Measurements from ENCODE around the gene MLXIP. TPM values are rescaled to one million over a fixed set of nuclear protein-coding genes. Genes with fewer than 3 reads are reported as not detected.

MLXIP gene
- total RNA-seq, 1 experiment from 2014 or later: 16.7 TPM

GRCh38 chr12:122185494-122186082, 107.0 kb downstream of the MLXIP start:
- Histone ChIP-seq H3F3A (ENCODE audit: low read length, unreplicated experiment) (no peaks in the 10 kb centered on the region), H3K9me3 (ENCODE audit: low read length) (no peaks in the 10 kb centered on the region), H3K9ac (ENCODE audit: low read length) (no peak overlapping the region), H3K4me3 (ENCODE audit: low read length) (no peak overlapping the region), H3K79me2 (ENCODE audit: low read length) (no peaks in the 10 kb centered on the region), H3K27ac (ENCODE audit: low read length) (no peak overlapping the region), H3K4me1 (ENCODE audit: insufficient read depth, low read length) (no peaks in the 10 kb centered on the region), H3K36me3 (ENCODE audit: low read depth, low read length) (no peaks in the 10 kb centered on the region), H3K4me2 (ENCODE audit: low read length) (no peak overlapping the region), H3K27me3 (ENCODE audit: low read length) (no peaks in the 10 kb centered on the region), H4K20me1 (ENCODE audit: low read length) (no peaks in the 10 kb centered on the region), H2AFZ (ENCODE audit: low read length) (no peak overlapping the region), H3K9me2 (replicated peaks; ENCODE audit: low read length) (no peaks in the 10 kb centered on the region)
- CTCF ChIA-PET: no interaction called here
- ATAC-seq (no peak), DNase-seq (no peak)
- intact Hi-C loops (cut with micrococcal nuclease): no loop called here
- POLR2A ChIA-PET (ENCODE audit: unreplicated experiment): no interaction called here
- TF ChIP-seq EZH2phosphoT487 (IDR thresholded peaks at IDR 0.05; ENCODE audit: borderline replicate concordance, low read length) (no peak), CTCF (conservative IDR thresholded peaks at IDR 0.05; ENCODE audit: low read depth, low read length) (no peak), EZH2 (IDR thresholded peaks at IDR 0.05; ENCODE audit: low read length, unreplicated experiment) (no peak)
- BruUV-seq (replicated peaks): no TSS peak

- ATAC-seq (no peak), DNase-seq (no peak)
- no peaks in the 10 kb centered on the region for H3F3A ChIP-seq (ENCODE audit: low read length, unreplicated experiment)
- H3K4me3 ChIP-seq (ENCODE audit: low read length): no peak overlapping the region
- H2AFZ ChIP-seq (ENCODE audit: low read length): no peak overlapping the region
- ChIA-PET POLR2A (ENCODE audit: unreplicated experiment) (no interaction called here), CTCF (no interaction called here)
- no peaks in the 10 kb centered on the region for H3K4me1 ChIP-seq (ENCODE audit: insufficient read depth, low read length)
- H3K9me3 ChIP-seq (ENCODE audit: low read length): no peaks in the 10 kb centered on the region
- no peaks in the 10 kb centered on the region for H3K79me2 ChIP-seq (ENCODE audit: low read length)
- BruUV-seq (replicated peaks): no TSS peak
- TF ChIP-seq EZH2 (IDR thresholded peaks at IDR 0.05; ENCODE audit: low read length, unreplicated experiment) (no peak), EZH2phosphoT487 (IDR thresholded peaks at IDR 0.05; ENCODE audit: borderline replicate concordance, low read length) (no peak), CTCF (conservative IDR thresholded peaks at IDR 0.05; ENCODE audit: low read depth, low read length) (no peak)
- H4K20me1 ChIP-seq (ENCODE audit: low read length): no peaks in the 10 kb centered on the region
- H3K27me3 ChIP-seq (ENCODE audit: low read length): no peaks in the 10 kb centered on the region
- intact Hi-C loops (cut with micrococcal nuclease): no loop called here
- no peak overlapping the region for H3K9ac ChIP-seq (ENCODE audit: low read length)
- H3K9me2 ChIP-seq (replicated peaks; ENCODE audit: low read length): no peaks in the 10 kb centered on the region
- H3K4me2 ChIP-seq (ENCODE audit: low read length): no peak overlapping the region
- H3K27ac ChIP-seq (ENCODE audit: low read length): no peak overlapping the region
- no peaks in the 10 kb centered on the region for H3K36me3 ChIP-seq (ENCODE audit: low read depth, low read length)
These were observed 108.9 kb downstream of the MLXIP start for GRCh38 chr12:122187466-122187865.

GRCh38 chr12:122189626-122190475, 111.3 kb downstream of the MLXIP start:
- POLR2A ChIA-PET (ENCODE audit: unreplicated experiment): no interaction called here
- H2AFZ ChIP-seq (ENCODE audit: low read length): no peak overlapping the region
- H3K4me2 ChIP-seq (ENCODE audit: low read length): no peak overlapping the region
- TF ChIP-seq EZH2phosphoT487 (IDR thresholded peaks at IDR 0.05; ENCODE audit: borderline replicate concordance, low read length): no peak
- H3K4me1 ChIP-seq (ENCODE audit: insufficient read depth, low read length): no peaks in the 10 kb centered on the region
- no peak for ATAC-seq
- H3K27ac ChIP-seq (ENCODE audit: low read length): no peak overlapping the region
- no peaks in the 10 kb centered on the region for H3K9me2 ChIP-seq (replicated peaks; ENCODE audit: low read length)
- no peak overlapping the region for H3K4me3 ChIP-seq (ENCODE audit: low read length)
- no peaks in the 10 kb centered on the region for H3F3A ChIP-seq (ENCODE audit: low read length, unreplicated experiment)
- H3K36me3 ChIP-seq (ENCODE audit: low read depth, low read length): no peaks in the 10 kb centered on the region
- H3K9me3 ChIP-seq (ENCODE audit: low read length): no peaks in the 10 kb centered on the region
- CTCF ChIA-PET: interaction anchor here (0.6 kb wide), 1 partner anchor 59 kb away, joined by 3 read pairs; no protein-coding TSS in a partner anchor
- H3K9ac ChIP-seq (ENCODE audit: low read length): no peak overlapping the region
- no peaks in the 10 kb centered on the region for H3K79me2 ChIP-seq (ENCODE audit: low read length)
- H3K27me3 ChIP-seq (ENCODE audit: low read length): no peaks in the 10 kb centered on the region
- DNase-seq: no peak
- BruUV-seq (replicated peaks): no TSS peak
- intact Hi-C loops (cut with micrococcal nuclease): loop anchor here (5.0 kb wide), 1 partner anchor 38 kb away; no protein-coding TSS in a partner anchor
- H4K20me1 ChIP-seq (ENCODE audit: low read length): no peaks in the 10 kb centered on the region

Measured in PC-3 (cell line).